ENCODE data around the gene DYSF.

DYSF gene

DNA sequence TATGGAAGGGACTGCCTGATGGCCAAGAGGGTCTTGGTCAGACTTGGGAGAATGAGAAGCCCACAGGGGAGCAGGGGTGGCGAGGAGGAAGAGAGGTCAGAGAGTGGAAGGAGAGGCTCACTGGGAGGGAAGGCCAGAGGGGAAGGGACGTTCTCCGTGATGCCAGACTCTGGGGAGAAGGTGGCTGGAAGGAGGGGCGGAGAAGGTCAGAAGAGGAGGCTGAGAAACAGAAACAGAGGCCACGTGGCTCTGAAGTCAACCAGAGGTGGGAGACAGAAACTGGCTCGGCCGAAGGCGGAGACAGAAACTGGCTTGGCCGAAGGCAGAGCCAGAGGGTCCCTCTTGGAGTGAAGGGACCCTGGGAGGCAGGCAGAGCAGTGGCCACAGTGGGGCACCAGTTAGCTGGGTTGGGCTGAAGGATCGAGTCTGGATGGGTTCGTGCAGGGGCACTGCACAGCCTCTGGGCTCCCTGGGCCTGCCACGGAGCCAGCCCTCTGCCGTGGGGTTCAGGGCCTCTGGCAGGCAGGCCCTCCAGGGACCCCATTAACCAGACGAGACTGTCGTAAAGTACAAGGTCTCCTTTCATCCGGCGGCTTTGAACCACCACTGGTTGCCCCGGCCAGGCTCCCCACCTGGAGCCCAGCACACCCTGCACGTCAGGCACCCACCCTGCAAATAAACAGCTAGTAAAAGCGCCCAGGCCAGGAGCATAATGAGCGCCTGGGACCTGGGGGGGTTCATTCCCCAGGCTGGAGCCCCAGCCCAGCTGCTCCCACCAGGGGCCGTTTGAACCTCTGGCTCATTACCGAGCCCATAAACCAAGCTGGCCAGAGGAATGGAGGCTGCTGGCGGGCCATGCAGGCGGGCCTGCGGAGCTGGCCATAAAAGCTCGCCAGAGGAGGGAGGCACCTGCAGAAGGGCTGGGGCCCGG, 218.8 kb downstream of the DYSF start:
- H3K4me3 Mint-ChIP-seq, result no peak overlapping the region

DNA sequence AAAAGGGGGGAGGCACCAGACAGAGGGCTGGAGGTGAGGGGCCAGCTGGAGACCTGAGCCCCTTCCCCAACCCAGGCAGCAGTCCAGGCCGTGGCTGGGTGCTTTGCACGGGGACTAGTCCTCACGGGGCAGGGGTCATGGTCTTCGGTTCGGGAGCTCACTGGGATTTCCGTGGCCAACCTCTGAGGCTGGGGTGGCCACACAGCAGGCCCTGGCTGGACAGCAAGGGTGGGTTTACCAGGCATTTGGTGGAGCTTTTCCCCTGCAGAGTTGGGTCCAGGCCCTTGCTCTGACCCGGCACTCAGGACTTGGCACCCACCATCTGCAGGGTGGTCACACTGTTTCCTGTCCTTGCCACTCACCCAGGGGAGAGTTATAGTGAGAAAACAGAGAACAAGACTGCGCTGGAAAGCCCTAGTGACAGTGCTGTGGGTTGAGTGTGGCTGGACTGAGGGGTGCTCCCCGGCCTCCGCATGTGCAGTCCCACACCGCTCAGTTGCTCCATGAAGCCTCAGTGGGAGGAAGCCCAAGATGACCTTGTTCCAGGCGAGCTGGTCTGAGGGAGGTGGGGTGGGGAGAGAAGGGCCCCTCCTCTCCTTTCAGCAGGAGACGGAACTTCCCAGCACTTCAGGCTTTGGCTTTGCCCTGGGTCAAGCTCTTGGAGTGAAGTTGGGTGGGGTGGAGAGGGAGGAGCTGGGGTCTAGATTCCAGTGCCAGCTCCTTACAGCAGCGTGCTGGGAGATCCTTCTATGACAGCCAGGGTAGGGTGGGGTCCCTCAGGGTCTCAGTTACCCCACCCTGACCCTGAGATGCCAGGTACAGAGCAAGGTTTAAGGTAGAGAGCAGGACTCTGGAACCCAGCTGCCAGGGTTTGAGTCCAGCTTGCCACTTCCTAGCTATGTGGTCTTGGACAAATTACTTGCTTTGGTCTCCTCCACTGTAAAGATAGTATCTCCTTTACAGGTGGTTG, 219.8 kb downstream of the DYSF start:
- no peak overlapping the region for H3K27ac Mint-ChIP-seq
- H3K27me3 Mint-ChIP-seq, result peaks cover 5% of the 10 kb centered on the region
- H3K36me3 Mint-ChIP-seq (ENCODE audit: low read depth), result no peaks in the 10 kb centered on the region
- H3K4me3 Mint-ChIP-seq, result no peak overlapping the region
- H3K9me3 Mint-ChIP-seq, result no peaks in the 10 kb centered on the region
- H3K4me1 Mint-ChIP-seq (ENCODE audit: low read depth), result no peaks in the 10 kb centered on the region

More for the DNA sequence above, 218.8 kb downstream of the DYSF start:
- no peaks in the 10 kb centered on the region for H3K9me3 Mint-ChIP-seq
- no peaks in the 10 kb centered on the region for H3K4me1 Mint-ChIP-seq (ENCODE audit: low read depth)
- no peak overlapping the region for H3K27ac Mint-ChIP-seq
- H3K27me3 Mint-ChIP-seq, result peaks cover 4% of the 10 kb centered on the region
- H3K36me3 Mint-ChIP-seq (ENCODE audit: low read depth), result no peaks in the 10 kb centered on the region

DNA sequence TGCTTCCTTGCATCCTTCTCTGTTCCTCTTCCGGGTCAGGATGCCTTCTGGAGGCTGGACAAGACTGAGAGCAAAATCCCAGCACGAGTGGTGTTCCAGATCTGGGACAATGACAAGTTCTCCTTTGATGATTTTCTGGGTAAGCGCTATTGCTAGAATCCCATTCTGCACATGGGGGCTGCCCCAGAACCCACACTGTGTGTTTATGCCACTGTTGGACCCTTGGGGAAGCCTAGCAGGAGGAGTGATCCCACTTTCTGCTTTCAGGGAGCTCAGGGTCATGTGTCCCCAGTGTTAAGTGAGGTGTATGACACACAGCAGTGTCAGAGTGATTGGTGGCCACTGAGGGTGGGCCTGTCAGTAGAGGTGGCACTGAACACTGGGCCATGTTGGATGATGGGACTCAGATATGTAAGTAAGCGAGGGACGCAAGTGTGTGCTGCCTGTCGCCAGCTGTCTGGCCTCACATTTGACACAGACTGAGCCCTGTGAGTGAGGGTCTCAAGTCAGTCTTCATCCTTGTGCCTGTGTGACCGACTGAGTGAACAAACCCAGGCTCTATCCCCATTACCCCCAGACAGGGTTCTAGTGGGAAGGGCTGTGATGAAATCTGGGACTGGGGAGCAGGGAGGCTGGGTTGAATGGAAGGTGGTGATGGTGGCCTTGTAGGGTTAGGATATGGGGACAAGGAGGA, 220.9 kb downstream of the DYSF start:
- H3K4me1 Mint-ChIP-seq (ENCODE audit: low read depth), result no peaks in the 10 kb centered on the region
- H3K4me3 Mint-ChIP-seq, result no peak overlapping the region
- peaks cover 5% of the 10 kb centered on the region for H3K27me3 Mint-ChIP-seq
- no peaks in the 10 kb centered on the region for H3K36me3 Mint-ChIP-seq (ENCODE audit: low read depth)
- no peak overlapping the region for H3K27ac Mint-ChIP-seq
- H3K9me3 Mint-ChIP-seq, result no peaks in the 10 kb centered on the region

DNA sequence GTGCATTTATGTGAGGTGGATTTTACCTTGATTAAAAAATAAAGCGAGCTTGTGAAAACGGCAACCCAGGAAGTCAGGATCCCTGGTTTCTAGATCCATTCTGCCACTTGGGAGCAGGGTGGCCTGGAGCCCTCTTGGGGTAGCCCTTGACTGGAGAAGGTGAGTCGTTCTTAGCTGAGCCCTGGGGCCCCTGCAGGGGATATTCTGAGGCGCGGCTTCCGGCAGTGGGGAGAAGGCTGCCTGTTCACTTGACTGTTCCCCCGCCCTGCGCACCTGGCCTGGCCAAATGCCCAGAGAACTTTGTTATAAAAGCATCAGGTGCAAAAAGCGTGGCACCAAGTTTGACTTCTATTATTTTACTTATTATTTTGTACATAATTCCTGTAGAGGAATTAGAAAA, 221.9 kb downstream of the DYSF start:
- Mint-ChIP-seq H3K27me3 (peaks cover 5% of the 10 kb centered on the region), H3K27ac (no peak overlapping the region), H3K4me3 (no peak overlapping the region), H3K4me1 (ENCODE audit: low read depth) (no peaks in the 10 kb centered on the region), H3K9me3 (no peaks in the 10 kb centered on the region), H3K36me3 (ENCODE audit: low read depth) (no peaks in the 10 kb centered on the region)

DNA sequence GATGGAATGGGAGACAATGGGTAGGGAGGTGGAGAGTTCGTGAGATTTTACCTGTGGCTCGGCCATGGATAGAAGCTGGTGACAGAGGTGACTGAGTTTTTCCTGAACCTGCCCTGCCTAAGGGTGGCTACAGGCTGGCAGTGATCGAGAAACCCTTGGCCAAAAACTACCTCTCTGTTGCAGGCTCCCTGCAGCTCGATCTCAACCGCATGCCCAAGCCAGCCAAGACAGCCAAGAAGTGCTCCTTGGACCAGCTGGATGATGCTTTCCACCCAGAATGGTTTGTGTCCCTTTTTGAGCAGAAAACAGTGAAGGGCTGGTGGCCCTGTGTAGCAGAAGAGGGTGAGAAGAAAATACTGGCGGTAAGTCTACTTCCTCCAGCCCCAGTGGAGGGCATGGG, 225.5 kb downstream of the DYSF start:
- no peak overlapping the region for H3K27ac Mint-ChIP-seq
- H3K4me3 Mint-ChIP-seq, result no peak overlapping the region
- no peaks in the 10 kb centered on the region for H3K4me1 Mint-ChIP-seq (ENCODE audit: low read depth)

DNA sequence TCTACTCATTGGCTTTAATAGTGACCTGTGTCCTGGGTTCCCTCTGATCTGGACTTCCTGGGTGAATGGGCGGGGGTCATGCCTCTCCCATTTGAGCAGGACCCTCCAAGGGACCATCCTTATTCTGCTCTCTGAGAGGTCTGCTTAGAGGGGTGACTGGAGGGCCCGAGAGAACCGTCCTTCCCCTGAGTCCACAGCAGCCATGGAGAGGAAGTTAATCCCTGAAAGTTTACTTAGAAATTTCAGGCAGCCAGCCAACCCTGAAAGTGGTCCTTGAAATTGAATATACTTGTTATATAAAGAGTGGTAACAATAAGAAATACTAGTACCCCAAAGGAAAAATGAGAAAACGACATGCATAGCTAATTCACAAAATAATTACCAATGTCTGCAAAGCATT, 226.1 kb downstream of the DYSF start:
- H3K36me3 Mint-ChIP-seq (ENCODE audit: low read depth), result no peaks in the 10 kb centered on the region
- H3K4me1 Mint-ChIP-seq (ENCODE audit: low read depth), result no peaks in the 10 kb centered on the region
- H3K27me3 Mint-ChIP-seq, result peaks cover 5% of the 10 kb centered on the region
- H3K27ac Mint-ChIP-seq, result no peak overlapping the region
- H3K9me3 Mint-ChIP-seq, result no peaks in the 10 kb centered on the region
- no peak overlapping the region for H3K4me3 Mint-ChIP-seq

More for the DNA sequence above, 225.5 kb downstream of the DYSF start:
- Mint-ChIP-seq H3K27me3 (peaks cover 5% of the 10 kb centered on the region), H3K36me3 (ENCODE audit: low read depth) (no peaks in the 10 kb centered on the region), H3K9me3 (no peaks in the 10 kb centered on the region)

DNA sequence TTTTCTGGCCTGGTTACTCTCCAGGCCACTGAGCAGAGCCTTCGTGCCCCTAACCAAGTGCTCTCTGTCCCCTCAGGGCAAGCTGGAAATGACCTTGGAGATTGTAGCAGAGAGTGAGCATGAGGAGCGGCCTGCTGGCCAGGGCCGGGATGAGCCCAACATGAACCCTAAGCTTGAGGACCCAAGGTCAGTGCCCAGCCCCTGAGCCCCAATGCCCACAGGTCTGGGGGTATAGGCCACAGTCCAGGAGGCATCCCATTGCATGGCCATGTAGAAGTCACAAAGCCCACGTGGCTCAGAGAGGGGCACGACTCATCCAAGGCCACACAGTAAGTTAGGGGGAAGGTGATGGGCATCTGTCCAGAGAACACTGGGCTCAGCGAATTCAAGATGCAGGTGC, 227.6 kb downstream of the DYSF start:
- Mint-ChIP-seq H3K36me3 (ENCODE audit: low read depth) (no peaks in the 10 kb centered on the region), H3K4me1 (ENCODE audit: low read depth) (no peaks in the 10 kb centered on the region), H3K9me3 (no peaks in the 10 kb centered on the region), H3K27ac (no peak overlapping the region), H3K4me3 (no peak overlapping the region), H3K27me3 (peaks cover 5% of the 10 kb centered on the region)

DNA sequence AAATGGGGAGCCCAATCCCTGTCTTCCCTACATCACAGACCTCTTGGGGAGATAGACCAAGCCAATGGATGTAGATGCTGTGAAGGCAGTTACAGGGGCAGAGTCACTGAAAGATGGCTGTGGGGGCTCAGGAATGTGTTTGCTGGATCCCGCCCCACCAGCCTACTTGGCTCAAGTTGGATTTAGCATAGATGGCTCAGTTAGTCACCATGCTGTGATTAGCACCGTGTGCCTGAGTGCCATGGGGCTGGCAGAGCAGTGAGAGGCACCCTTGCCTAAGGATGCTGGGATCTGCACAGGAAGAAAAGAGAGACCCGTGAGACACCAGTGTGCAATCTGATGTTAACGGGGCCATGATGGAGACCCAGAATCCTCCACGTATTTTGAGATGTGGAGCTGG, 228.3 kb downstream of the DYSF start:
- Mint-ChIP-seq H3K4me3 (no peak overlapping the region), H3K27me3 (peaks cover 5% of the 10 kb centered on the region), H3K4me1 (ENCODE audit: low read depth) (no peaks in the 10 kb centered on the region), H3K36me3 (ENCODE audit: low read depth) (no peaks in the 10 kb centered on the region), H3K9me3 (no peaks in the 10 kb centered on the region), H3K27ac (no peak overlapping the region)

DNA sequence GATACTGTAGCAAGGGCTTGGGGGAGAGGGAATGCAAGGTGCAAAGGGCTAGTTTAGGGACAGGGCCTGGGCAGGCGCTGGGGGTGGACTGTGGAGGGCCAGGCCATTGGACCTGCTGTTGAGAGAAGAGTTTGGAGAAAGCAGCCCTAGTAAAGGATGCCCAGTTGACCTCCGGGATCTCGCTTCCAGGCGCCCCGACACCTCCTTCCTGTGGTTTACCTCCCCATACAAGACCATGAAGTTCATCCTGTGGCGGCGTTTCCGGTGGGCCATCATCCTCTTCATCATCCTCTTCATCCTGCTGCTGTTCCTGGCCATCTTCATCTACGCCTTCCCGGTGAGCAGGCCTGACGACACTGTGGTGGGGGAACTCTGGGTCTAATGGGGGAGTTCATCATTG, 229.0 kb downstream of the DYSF start:
- Mint-ChIP-seq H3K27me3 (no peaks in the 10 kb centered on the region), H3K4me1 (ENCODE audit: low read depth) (no peaks in the 10 kb centered on the region), H3K9me3 (no peaks in the 10 kb centered on the region), H3K27ac (no peak overlapping the region), H3K36me3 (ENCODE audit: low read depth) (no peaks in the 10 kb centered on the region), H3K4me3 (no peak overlapping the region)

DNA sequence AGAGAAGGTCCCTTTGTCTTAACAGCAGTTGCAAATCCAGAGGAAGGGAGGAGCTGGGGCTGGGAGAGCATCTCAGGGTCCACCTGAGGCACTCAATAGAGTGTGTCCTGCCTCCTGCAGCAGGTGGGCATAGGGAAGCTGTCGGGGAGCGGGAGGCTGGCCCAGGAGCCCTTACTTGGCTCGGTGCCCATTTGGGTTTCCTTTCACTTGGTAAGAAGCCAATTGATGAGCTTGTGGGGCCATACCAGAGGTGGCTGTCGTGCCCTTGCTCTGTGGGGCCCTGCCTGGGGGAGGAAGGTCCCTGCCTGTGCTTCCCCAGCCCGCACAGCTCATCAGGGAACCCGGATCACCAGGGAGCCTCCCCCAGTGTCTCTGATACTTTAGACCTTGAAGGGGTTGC, 229.7 kb downstream of the DYSF start:
- no peaks in the 10 kb centered on the region for H3K27me3 Mint-ChIP-seq
- H3K36me3 Mint-ChIP-seq (ENCODE audit: low read depth), result no peaks in the 10 kb centered on the region

DNA sequence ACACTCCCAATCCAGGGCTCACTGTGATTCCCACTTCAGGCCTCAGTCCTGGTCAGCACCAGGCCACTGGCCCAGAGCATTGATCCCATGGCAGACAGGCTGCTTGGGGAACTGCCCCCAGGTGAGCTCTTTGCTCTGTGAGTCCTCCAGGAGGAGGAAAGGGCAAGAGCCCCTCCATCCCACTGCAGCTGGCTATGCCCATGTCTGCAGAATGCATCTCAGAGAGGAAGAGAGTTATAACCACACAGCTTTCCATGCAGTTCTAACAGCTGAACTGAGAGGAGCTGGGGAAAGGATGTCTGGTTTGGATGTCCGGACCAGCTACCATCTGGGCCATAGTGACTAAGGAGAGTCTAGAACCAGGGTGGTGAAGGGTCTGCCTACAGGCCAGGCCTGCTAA, 230.3 kb downstream of the DYSF start:
- H3K9me3 Mint-ChIP-seq, result no peaks in the 10 kb centered on the region
- no peaks in the 10 kb centered on the region for H3K4me1 Mint-ChIP-seq (ENCODE audit: low read depth)
- H3K27me3 Mint-ChIP-seq, result no peaks in the 10 kb centered on the region
- no peak overlapping the region for H3K4me3 Mint-ChIP-seq
- no peak overlapping the region for H3K27ac Mint-ChIP-seq
- H3K36me3 Mint-ChIP-seq (ENCODE audit: low read depth), result no peaks in the 10 kb centered on the region

More for the DNA sequence above, 229.7 kb downstream of the DYSF start:
- H3K9me3 Mint-ChIP-seq, result no peaks in the 10 kb centered on the region
- no peaks in the 10 kb centered on the region for H3K4me1 Mint-ChIP-seq (ENCODE audit: low read depth)
- no peak overlapping the region for H3K4me3 Mint-ChIP-seq
- no peak overlapping the region for H3K27ac Mint-ChIP-seq

DNA sequence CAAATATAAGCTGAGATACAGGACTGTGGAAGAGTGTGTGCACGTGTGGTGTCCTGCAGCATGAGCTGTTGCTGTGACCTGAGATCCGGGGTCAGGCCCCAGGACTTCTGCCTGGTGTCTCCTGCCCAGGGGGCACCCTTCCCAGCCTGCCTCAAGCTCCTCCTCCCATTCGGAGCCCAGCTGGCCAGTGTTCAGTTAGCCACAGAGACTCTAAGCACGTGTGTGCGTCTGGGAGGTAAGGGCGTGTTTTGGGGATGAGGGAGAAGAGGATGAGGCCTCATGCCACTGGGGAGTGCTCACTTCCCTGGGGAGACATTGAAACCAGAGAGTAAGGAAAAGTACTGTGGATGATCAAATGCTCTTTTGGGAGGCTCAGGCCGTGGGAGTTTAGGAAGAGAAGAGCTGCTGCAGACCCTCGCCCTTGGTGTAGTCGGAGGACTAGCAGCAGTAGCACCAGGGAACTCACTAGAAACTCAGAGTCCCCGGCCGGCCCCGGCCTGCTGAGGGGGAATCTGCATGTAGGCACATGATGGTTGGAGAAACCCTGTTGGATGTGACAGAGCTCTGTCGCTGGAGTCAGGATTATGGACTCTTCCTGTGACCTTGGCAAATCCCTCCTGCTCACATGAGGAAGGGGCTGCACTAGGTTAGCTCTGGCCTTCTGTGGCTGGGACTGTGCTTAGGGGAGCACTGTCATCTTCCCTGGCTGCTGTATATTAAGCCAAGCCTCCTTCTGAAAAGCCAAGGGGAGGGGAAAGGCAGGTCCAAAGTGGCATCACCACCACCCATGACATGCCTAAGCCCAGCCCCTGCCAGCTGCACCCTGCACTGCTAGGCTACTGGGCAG, 231.1 kb downstream of the DYSF start:
- no peak overlapping the region for H3K27ac Mint-ChIP-seq
- no peaks in the 10 kb centered on the region for H3K27me3 Mint-ChIP-seq
- no peaks in the 10 kb centered on the region for H3K9me3 Mint-ChIP-seq
- no peak overlapping the region for H3K4me3 Mint-ChIP-seq
- H3K36me3 Mint-ChIP-seq (ENCODE audit: low read depth), result no peaks in the 10 kb centered on the region
- H3K4me1 Mint-ChIP-seq (ENCODE audit: low read depth), result no peaks in the 10 kb centered on the region

DNA sequence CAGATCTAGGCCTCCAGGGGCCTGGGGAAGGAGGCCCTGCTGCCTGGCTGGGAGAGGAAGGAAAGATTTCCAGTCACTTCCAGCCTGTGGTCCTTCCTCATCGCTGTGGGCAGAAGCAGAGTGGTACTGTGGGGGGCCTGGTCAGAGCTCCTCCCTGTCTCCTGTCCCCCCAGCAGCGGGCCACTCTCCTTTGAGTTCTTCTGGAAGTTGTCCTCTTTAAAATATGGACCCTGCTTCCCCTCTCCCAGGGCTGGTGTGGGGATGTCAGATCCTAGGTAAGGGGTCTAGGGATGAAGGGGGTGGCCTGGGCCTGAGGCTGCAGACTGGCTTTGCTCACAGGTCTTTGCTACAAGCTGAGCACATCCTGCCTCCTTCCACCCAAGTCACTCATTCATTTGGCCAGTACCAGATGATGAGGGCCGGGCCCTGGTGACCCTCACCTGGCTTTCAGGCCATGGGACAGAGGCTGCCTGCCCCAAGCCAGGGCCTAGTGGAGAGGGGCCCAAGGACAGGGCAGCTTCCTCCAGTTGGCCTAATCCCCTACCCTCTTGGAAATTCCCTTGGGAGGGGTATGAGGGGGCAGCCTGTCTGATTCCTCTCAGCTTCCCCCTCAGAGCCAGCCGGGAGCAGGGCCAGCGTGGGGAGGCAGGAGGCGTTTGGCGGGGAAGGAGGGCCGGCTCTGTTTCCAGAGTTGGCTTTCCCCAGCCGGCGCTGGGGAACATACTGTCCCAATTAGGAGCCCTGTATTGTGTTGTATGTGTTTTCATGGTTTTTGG, 231.9 kb downstream of the DYSF start:
- Mint-ChIP-seq H3K4me1 (ENCODE audit: low read depth) (no peaks in the 10 kb centered on the region), H3K36me3 (ENCODE audit: low read depth) (no peaks in the 10 kb centered on the region), H3K9me3 (no peaks in the 10 kb centered on the region), H3K27ac (no peak overlapping the region), H3K27me3 (no peaks in the 10 kb centered on the region), H3K4me3 (no peak overlapping the region)
